GM18517 (cell line): ENCODE measurements around the gene TTC12.
A peak's percentile ranks its signal among the peaks of the same experiment; 100 is the strongest.
"Not testable (repeated sequence)": the region's sequence is repeated elsewhere in the genome, so short reads cannot be mapped to it uniquely, and the experiment has no call there.

Experiments used
- ATAC-seq: cut with Tn5 transposase; IDR thresholded peaks from one replicate; pipeline ENCODE4 v1.9.1; 2021; ENCODE audit warnings: mild to moderate bottlenecking, moderate library complexity; ENCODE audit not compliant: unreplicated experiment

The TTC12 gene

DNA sequence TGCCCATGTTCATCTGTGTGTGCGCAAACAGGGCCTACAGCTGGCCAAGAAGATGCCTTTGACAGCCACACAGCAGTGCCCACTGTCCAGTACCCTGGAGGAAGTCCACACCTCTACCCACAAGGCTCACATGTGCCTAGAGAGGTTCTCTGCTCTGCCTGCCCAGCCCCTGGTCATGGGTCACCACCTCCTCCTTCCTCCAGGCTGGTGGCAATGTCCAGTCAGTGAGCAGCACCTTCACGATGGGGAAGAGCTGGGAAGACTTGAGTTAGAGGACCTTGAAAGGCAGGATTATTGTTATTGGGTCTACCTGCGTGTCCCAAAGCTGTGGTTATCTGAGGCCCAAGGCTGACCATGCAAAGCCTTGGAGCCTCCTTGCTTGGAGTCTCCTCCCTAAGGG is 28.4 kb upstream of the TTC12 start:
- no peak for ATAC-seq

DNA sequence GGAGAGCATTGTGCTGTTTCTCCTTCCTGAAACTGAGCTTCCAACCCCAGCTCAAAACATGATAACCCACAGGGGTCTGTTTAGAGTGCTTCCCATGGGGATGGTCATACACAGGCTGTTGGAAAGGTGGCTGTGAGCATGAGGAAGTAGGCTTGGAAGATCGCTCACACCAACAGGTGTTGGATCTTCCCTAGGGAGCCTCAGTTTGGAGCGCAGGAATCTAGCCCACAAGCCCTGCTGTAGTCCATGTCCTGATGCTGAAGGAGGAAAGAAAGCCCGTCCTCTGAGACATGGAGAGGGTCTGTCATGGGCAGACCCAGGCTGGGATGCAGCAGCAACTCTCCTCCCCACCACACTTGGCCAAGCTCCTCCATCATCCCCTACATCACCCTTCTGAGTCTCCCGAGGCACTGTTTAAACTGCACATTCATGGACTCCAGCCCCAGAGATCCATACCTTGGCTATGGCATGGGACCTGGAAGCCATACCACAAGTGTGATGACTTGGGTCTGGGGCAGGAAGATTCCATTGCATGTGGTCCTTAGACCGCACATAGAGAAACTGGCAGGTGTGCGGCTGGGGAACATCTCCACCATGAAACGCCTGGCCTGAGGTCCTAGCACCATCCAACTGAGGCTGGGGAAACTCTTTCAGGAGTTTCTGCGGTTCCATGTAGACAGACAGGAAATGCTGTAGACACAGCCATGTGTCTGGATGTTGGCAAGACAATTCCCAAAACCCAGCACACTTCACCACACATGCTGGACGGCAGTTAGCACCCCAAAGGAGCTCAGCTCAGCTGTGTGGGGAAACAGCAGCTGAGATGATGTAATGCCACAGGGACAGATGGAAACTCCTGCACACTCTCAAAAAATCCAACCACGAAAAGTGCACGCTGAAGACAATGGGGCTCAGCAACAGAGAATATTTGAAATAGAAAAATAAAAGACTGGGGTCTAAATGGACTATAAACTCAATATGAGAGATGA is 27.6 kb upstream of the TTC12 start:
- ATAC-seq: no peak

DNA sequence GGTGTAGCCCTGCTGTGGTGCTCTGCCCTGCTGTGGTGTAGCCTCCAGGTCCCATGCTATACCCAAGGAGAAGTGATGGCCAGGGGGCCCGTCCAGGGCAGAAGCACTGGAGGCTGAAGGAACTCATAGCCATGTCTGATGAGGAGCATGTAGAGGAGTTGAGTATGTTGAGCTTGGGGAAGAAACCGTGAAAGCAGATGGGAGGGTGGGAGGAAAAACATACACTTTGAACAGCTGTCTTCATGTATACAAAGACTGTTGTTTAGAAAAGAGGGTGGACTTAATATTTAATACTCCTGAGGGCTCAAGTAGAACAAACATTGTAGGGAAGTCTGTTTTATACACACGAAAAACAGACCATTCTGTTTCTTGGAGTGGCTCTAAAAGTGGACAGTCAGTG is 26.6 kb upstream of the TTC12 start:
- ATAC-seq: no peak

DNA sequence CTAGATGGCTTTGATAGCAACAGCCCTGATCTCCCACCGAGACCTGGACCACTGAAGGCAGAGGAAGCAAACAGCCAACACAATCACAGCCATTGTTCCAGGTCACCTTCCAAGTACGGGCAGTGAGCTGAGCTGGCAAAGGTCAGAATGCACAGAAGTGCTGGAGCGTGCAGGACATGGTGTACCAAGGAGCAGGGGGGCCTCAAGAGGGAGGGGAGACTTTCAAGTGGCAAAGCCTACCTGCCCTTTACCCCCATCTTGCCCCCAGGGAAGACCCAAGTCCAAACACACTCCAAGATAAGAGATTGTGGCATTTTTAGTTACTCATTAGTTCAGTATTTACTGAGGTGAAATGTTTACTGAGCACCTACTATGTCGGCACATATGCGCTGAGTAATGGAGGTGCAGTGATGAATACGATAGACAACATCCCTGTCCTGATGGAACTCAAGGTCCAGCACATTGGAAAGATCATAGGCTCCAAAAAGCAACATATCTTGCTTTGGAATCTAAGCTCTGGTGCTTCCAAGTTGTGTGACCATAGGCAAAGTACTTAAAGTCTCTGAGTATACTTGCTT is 26.0 kb upstream of the TTC12 start:
- no peak for ATAC-seq

DNA sequence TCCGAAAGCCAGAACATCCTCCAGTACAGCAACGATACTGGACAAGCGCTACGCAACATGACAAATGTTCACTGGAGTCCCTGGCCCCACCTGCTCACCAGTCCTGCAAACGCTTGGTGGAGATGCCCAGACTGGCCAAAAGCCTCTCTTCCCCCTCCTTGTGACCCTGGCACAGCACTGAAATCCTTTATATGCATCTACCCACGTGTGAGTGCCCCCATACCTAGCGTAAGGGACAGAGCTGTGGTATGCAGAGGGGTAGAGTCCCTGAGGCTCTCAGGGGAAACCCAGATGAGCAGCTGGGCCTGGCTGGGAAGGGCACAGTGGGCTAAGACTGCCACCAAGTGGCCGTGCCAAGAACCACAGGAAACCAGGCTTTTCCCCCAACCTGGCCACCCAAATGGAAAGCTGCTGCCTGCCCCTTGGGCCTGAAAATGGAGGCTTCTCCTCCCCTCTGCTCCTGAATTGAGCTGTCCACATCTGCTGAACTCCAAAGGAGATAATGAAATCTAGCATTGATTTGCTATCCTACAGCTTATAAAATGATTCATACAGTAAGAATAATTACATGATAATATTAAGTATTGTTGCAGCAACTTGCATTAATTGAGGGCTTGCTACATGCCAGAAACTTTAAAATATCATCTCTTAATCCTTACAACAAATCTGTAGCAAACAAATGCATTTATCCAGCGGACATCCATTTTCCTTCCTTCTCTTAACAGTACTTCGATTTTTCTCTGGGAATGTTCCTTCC is 24.8 kb upstream of the TTC12 start:
- peak; percentile 74 for ATAC-seq

DNA sequence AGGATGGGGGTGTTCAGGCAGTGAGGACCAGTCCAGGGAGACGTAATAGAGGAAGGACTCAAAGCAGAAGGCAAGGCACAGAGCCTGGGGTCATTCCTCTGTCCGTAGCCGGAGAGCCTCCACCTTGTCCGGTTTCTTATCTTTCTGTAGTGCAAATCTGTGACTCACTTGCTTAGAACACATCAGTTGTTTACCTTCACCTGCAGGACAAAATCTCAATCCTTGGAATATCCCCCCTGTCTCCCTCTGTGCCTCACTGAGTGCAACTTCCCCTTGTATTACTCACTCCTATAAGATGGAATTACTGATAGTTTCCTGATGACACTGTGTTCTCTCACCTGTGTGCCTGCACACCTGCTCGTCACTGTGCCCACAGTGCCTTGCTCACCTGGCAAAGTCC is 20.4 kb upstream of the TTC12 start:
- no peak for ATAC-seq

DNA sequence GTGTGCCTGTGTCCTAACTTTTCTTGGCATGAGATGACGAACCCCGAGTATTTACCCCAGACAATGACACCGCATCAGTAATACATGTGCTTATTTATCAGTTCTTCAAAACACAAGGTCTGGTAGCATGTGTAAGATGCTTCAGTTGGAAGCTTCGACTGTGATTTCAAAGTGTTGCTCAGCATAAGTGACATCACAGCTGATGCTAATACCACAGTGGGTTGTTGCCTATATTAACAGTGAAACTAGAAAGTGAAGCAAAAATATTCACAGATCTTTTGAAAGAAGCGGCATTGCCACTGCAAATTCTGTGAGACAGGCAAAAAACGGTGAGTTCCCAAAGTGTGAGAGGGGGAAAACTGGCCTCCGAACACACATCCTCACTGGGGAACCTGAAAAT is 18.4 kb upstream of the TTC12 start:
- ATAC-seq: no peak

DNA sequence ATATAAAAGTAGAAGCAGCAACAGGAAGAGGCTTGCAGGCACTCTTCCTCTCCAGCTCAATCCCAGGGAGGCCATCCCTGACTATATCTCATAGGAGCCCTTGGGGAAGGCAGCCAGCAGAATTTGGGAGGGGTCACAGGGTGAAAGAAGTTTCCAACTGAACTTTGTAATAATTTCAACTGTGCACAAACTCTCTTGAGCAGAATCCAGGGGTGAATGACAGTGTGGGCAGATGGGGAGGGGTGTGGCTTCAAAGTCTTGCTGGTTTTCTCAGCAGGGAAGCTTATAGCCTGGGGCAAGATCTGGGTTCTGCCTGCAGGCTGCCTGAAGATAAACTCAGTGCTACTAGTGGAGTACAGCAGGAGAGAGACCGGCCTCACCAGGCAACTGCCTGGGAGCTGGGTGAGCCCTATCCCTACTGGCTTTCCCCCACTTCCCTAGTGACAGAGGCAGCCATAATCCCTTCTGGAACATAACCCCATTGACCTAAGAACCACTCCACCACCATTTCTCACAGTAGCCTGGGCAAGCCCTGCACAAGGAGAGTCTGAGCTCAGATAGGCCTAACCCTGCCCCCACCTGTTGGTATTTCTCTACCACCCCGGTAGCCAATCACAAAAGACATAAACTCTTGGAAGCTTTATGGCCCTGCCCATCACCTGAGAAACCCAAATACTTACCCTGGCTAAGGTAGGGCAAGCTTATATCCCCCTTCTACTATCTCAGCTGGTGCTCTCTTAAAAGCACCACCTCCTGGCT is 17.8 kb upstream of the TTC12 start:
- ATAC-seq: no peak

DNA sequence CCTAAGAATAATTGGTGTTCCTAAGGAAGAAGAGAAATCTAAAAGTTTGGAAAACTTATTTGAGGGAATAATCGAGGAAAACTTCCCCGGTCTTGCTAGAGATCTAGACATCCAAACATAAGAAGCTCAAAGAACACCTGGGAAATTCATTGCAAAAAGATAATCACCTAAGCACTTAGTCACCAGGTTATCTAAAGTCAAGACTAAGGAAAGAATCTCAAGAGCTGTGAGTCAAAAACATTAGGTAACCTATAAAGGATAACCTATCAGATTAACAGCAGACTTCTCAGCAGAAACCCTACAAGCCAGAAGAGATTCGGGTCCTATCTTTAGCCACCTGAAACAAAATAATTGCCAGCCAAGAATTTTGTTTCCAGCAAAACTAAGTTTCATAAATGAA is 15.9 kb upstream of the TTC12 start:
- ATAC-seq: not testable (repeated sequence)

DNA sequence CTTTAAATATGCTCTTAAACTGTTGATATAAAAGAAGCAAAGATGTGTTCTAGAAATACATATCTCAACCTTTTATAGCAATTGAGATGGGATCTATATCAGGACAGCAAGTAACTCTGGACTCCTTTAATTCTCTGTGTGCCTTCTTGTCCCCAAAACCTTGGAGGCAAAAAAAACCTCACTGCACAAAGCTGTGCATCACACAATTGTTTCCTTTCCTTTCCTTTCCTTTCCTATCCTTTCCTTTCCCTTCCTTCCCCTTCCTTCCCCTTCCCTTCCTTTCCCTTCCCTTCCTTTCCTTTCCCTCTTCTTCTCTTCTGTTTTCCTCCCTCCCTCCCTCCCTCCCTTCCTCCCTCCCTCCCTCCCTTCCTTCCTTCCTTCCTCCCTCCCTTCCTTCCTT is 9.5 kb upstream of the TTC12 start:
- no peak for ATAC-seq

DNA sequence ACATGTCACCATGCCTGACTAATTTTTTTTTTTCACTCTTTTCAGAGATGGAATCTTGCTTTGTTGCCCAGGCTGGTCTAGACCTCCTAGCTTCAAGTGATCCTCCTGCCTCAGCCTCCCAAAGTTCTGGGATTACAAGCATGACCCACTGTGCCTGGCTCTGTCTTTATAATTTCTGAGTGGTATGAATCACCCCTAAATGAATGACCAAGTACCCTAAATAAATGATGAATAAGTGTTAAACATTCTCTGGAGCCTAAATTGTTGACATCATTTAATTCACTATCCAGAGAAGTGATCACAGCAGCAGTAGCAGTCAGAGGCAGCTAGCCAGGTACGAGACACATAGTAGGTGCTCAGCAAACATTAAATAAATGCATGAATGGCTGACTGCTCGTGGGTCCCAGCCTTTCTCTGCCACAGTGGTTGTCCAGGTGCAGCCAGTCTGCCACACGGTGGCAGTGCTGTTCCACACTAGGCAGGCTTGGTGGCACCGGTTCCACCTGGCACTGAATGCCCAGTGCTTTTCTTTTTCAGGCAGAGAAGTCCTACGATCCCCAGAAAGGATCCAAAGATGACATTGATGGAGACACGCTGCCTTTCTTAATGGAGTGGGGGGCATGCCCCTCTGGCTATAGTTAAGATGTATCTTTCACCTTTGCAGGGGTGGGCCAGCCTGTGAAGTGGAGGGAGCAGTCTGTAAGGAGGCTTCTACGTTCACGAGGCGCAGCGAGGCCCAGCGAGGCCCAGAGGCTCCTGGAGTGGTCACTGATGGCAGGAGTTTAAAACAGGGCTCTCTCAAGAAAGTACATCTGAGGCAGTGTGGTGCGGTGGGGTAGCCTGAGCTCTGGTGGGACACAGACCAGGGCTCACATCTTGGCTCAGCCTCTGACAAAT is 8.7 kb upstream of the TTC12 start:
- no peak for ATAC-seq

DNA sequence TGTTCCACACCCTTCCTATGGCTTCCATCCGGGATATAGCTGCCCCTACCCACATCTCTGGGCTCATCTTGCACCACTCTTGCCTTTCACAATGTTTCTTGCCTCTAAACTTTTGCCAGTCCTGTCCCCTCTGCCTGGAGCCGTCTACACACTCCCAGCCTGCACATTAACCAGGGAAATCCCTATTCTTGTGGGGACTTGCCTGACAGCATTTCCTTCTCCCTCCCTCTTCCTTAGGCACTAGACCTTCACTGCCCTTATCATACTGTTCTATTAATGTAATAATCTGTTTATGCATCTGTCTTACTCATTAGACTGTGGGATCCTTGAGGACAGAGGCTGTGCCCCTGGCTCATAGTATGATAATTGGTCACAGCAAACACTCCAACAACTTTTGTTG is 5.8 kb upstream of the TTC12 start:
- no peak for ATAC-seq

DNA sequence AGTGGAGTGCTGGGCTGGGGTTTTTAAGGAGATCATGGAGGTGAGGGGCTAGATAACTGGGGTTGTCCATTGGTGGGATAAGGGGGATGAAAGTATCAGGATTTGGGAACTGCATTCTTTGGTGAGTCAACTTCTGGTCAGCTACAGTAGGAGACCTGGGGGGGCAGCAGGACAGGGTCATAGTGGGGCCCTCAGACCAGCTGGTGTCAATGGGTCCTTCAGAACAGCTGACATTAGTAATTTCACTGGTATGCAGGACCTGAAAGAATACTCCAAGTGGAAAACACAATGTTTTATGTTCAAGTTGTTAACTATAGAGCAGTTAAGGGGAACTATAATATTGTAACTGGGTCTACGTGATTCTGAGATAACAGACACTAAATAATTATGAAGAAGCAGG is 2.8 kb upstream of the TTC12 start:
- no peak for ATAC-seq

DNA sequence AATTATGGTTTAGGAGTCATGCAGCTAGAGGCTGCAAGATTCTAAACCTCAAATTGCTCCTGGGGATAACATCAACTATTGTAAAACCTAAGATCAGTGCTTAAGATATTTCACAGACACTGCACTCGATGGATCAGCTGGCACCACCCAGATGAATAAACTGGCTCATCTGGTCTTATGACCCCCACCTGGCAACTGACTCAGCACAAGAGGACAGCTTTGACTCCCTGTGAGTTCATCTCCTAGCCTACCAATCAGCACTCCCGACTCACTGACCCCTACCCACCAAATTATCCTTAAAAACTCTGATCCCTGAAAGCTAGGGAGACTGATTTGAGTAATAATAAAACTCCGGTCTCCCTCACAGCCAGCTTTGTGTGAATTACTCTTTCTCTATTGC is 782 bp upstream of the TTC12 start:
- ATAC-seq: no peak

DNA sequence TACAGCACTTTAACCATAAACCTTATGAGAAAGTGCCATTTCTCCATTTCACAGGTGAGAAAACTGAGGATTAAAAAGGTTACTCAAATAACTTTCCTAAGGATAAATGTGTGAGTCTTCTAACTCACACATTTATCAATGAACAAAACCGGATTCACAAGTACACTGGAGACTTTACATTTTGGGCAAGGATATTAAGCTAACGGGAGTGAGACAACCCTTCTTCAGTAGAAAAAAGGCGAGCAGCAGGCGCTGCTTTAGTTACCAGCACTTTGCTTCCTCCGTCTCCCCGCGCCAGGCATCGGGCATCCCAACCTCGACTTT is 356 bp upstream of the TTC12 start:
- no peak for ATAC-seq

DNA sequence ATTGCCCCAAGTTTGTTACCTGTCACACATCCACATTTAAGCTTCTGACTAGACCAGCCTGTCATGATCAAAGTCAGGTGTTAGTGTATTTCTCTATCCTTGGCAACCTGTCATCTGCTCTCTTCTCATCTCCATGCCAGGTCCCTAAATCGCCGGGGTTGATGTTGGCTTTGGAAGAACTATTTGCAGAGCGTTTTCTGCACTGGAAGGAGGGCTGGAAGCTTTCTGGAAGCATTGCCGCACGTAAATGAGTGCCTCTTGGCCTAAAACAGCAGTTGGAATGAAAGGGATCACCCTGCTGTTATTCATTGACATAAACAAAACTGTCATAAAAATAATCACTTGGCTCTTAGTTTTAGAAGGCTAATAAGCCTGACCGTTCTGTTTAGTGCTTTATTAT is 1.4 kb downstream of the TTC12 start:
- no peak for ATAC-seq

DNA sequence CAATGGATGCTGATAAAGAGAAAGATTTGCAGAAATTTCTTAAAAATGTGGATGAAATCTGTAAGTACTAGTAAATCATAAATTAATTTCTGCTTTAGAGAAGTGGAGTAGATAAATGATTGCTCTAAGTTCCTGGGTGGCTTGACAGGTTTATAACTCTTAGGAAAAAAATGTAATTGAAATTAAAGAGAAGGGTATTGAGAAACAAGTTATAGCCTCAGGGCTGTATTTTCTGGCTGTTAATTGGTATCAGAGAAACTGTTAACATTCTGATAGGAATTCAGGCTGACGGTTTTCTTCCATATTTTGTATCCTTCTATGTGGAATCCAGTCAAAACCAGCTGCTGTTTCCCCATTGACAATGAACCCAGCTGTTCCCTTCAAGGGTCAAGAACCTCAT is 1.9 kb downstream of the TTC12 start:
- ATAC-seq: no peak

DNA sequence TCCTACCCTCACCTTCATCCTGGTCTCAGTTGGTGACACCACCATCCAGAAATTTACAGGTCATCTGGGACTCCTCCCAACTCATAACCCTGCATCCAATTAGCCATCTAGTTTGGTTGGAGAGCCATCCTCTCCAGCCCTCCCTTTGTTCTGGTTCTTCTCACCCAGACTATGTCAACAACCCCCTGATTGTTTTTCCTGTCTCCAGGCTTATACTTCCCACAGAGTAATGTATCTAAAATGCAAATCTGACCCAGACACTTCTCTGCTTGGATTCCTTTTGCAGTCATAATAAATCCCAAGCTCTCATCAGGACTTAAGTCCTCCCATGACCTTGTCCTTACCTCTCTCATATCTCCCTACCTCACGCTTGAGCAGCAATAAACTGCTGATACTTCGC is 3.0 kb downstream of the TTC12 start:
- no peak for ATAC-seq

DNA sequence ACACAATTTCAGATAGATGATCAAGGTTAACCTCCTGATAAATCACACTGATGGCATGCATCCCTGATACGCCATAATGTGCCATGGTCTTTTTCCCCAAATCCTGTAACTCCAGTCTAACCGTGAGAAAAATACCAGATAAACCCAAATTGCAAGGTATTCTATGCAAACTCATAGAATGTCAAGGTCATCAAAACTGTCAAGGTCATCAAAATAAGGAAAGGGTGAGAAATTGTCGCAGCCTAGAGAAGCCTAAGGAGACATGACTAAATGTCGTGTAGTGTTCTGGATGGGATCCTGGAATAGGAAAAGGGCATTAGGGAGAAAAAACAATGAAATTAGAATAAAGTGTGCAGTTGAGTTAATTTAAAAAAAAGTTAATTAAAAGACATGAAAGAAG is 4.7 kb downstream of the TTC12 start:
- no peak for ATAC-seq

DNA sequence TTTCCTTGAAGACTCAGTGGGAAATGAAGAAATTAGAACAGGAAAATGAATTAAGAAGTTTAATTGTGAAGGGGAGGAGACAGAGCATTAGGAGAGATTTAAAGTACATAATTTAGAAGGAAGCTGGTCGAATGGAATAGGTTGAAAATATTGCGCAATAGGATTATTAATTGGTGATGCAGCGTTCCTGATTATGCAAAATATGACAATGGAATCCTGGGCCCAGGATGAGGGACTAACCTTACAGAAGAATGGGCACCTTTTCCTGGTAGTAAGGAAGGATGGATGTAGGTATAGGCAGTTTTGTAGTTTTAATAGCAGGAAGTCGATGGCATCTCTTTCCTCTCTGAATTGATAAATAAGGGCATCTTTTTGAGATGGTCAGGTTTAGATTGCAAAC is 7.8 kb downstream of the TTC12 start:
- ATAC-seq: no peak
